T1000 (cell line): ENCODE results near the gene BTG2.
A peak's percentile ranks its signal among the peaks of the same experiment; 100 is the strongest.
"Not testable (repeated sequence)": the region's sequence is repeated elsewhere in the genome, so short reads cannot be mapped to it uniquely, and the experiment has no call there.

Experiments
- DNase-seq: peaks from one replicate; lab custom pipeline; 2025; ENCODE audit warnings: mixed read lengths; lab: John Stamatoyannopoulos, UW

The BTG2 gene

GRCh38 chr1:203295796-203296195 is 9.5 kb upstream of the BTG2 start:
- DNase-seq: no peak

GRCh38 chr1:203296460-203297073 is 8.8 kb upstream of the BTG2 start:
- no peak for DNase-seq

GRCh38 chr1:203299169-203299568 is 6.2 kb upstream of the BTG2 start:
- no peak for DNase-seq

GRCh38 chr1:203299719-203300429 is 5.4 kb upstream of the BTG2 start:
- DNase-seq: not testable (repeated sequence)

- DNase-seq: no peak
These were observed 4.6 kb upstream of the BTG2 start for GRCh38 chr1:203300441-203301330.

GRCh38 chr1:203301331-203301668 is 4.0 kb upstream of the BTG2 start:
- no peak for DNase-seq

- no peak for DNase-seq
These were observed 2.9 kb upstream of the BTG2 start for GRCh38 chr1:203302456-203302855.

GRCh38 chr1:203302894-203303293 is 2.4 kb upstream of the BTG2 start:
- DNase-seq: no peak

GRCh38 chr1:203304391-203304918 is 864 bp upstream of the BTG2 start:
- no peak for DNase-seq

GRCh38 chr1:203305809-203306088 is 430 bp downstream of the BTG2 start:
- DNase-seq: no peak

- DNase-seq: peak; percentile 28
These were observed 1.0 kb downstream of the BTG2 start for GRCh38 chr1:203306089-203306964.

- no peak for DNase-seq
These were observed 1.7 kb downstream of the BTG2 start for GRCh38 chr1:203306965-203307541.

- no peak for DNase-seq
These were observed 2.4 kb downstream of the BTG2 start for GRCh38 chr1:203307641-203308126.

- DNase-seq: no peak
These were observed 3.1 kb downstream of the BTG2 start for GRCh38 chr1:203308328-203308922.

- no peak for DNase-seq
These were observed 3.6 kb downstream of the BTG2 start for GRCh38 chr1:203308923-203309331.

- DNase-seq: no peak
These were observed 6.3 kb downstream of the BTG2 start for GRCh38 chr1:203311368-203312301.

GRCh38 chr1:203314025-203314759 is 8.9 kb downstream of the BTG2 start:
- not testable (repeated sequence) for DNase-seq

GRCh38 chr1:203316626-203317093 is 11.3 kb downstream of the BTG2 start:
- DNase-seq: no peak
